Neural cell (in vitro differentiated cells): ENCODE measurements around the gene ADGRD1. TPM values are rescaled to one million over a fixed set of nuclear protein-coding genes. Genes with fewer than 3 reads are reported as not detected.

Experiments used
- H2AFZ ChIP-seq: fragments of 200-600, 300-800 bp; sonication (generic), shearing (Covaris generic); 2 replicates; pipeline ENCODE4 v1.6.0; 2014; ENCODE audit warnings: low read depth, mild to moderate bottlenecking, antibody characterized with exemption, low read length, moderate library complexity
- H3F3A ChIP-seq: fragments of 200-600 bp; shearing (Covaris generic); 2 replicates; pipeline ENCODE4 v1.6.1; 2016; ENCODE audit warnings: mild to moderate bottlenecking, moderate library complexity, mixed read lengths, antibody characterized with exemption, low read length; ENCODE audit not compliant: insufficient read depth, poor library complexity, severe bottlenecking
- H3K27ac ChIP-seq: fragments of 200-600, 300-800 bp; sonication (generic), shearing (Covaris generic); 2 replicates; pipeline ENCODE4 v1.5.1; 2014; ENCODE audit warnings: mild to moderate bottlenecking, low read length, moderate library complexity
- H3K27me3 ChIP-seq: fragments of 300-800, 200-600 bp; sonication (generic), shearing (Covaris generic); 2 replicates; pipeline ENCODE4 v1.6.0; 2014; ENCODE audit warnings: mild to moderate bottlenecking, low read depth, low read length, moderate library complexity; ENCODE audit not compliant: insufficient read depth
- H3K36me3 ChIP-seq: fragments of 300-800, 200-600 bp; sonication (generic), shearing (Covaris generic); 2 replicates; pipeline ENCODE4 v1.5.1; 2014; ENCODE audit warnings: mild to moderate bottlenecking, antibody characterized with exemption, low read length, moderate library complexity; ENCODE audit not compliant: insufficient read depth
- H3K4me2 ChIP-seq: fragments of 300-800, 200-600 bp; sonication (generic), shearing (Covaris generic); 2 replicates; pipeline ENCODE4 v1.6.0; 2014; ENCODE audit warnings: mild to moderate bottlenecking, low read length
- H3K4me3 ChIP-seq: fragments of 300-800, 200-600 bp; sonication (generic), shearing (Covaris generic); 2 replicates; pipeline ENCODE4 v1.5.1; 2014; ENCODE audit warnings: mild to moderate bottlenecking, low read length, moderate library complexity
- H3K79me2 ChIP-seq: fragments of 200-600 bp; shearing (Covaris generic); replicated peaks from 2 replicates; pipeline ENCODE4 v1.6.0; 2014; ENCODE audit warnings: mild to moderate bottlenecking, low read length, moderate library complexity; ENCODE audit not compliant: insufficient read depth
- H3K9ac ChIP-seq: fragments of 300-800, 200-600 bp; sonication (generic), shearing (Covaris generic); 2 replicates; pipeline ENCODE4 v1.6.1; 2016; ENCODE audit warnings: mild to moderate bottlenecking, low read length, mixed read lengths
- H3K9me2 ChIP-seq: fragments of 200-600 bp; shearing (Covaris generic); 2 replicates; pipeline ENCODE4 v1.6.1; 2016; ENCODE audit warnings: mild to moderate bottlenecking, low read length, mixed read lengths; ENCODE audit not compliant: insufficient read depth
- H3K9me3 ChIP-seq: fragments of 200-600, 300-800 bp; sonication (generic), shearing (Covaris generic); 2 replicates; pipeline ENCODE4 v1.6.1; 2016; ENCODE audit warnings: mild to moderate bottlenecking, mixed run types, low read length, moderate library complexity, mixed read lengths
- H4K20me1 ChIP-seq: fragments of 200-600 bp; shearing (Covaris generic); 2 replicates; pipeline ENCODE4 v1.6.1; 2016; ENCODE audit warnings: mild to moderate bottlenecking, mixed run types; ENCODE audit not compliant: insufficient read depth
- EP300 ChIP-seq: fragments of 450-650 bp; conservative IDR thresholded peaks from 2 replicates; pipeline ENCODE4 v1.6.1; 2014; ENCODE audit warnings: antibody characterized with exemption, mild to moderate bottlenecking, moderate library complexity; ENCODE audit not compliant: poor library complexity, severe bottlenecking
- EZH2 ChIP-seq: fragments of 200-600, 300-800 bp; shearing (Covaris generic), sonication (generic); IDR thresholded peaks from 2 replicates; pipeline ENCODE4 v1.6.1; 2014; ENCODE audit warnings: antibody characterized with exemption, low read length, borderline replicate concordance, mild to moderate bottlenecking; ENCODE audit not compliant: insufficient read depth, poor library complexity, severe bottlenecking
- MXI1 ChIP-seq: fragments of 450-650 bp; conservative IDR thresholded peaks from 2 replicates; pipeline ENCODE4 v1.6.1; 2014; ENCODE audit warnings: antibody characterized with exemption, mild to moderate bottlenecking; ENCODE audit not compliant: poor library complexity, severe bottlenecking
- POLR2AphosphoS5 ChIP-seq: IDR thresholded peaks from 2 replicates; pipeline ENCODE4 v1.6.1; 2012
- RAD21 ChIP-seq: fragments of 450-650 bp; conservative IDR thresholded peaks from 2 replicates; pipeline ENCODE4 v1.6.1; 2014; ENCODE audit warnings: antibody characterized with exemption, mild to moderate bottlenecking, moderate library complexity
- SMC3 ChIP-seq: fragments of 450-650 bp; conservative IDR thresholded peaks from 2 replicates; pipeline ENCODE4 v1.6.1; 2014; ENCODE audit warnings: antibody characterized with exemption, mild to moderate bottlenecking, moderate library complexity; ENCODE audit not compliant: poor library complexity
- TAF1 ChIP-seq: IDR thresholded peaks from 2 replicates; pipeline ENCODE4 v1.6.1; 2012; ENCODE audit warnings: low read depth
- polyA plus RNA-seq: library from polyadenylated mRNA; depleted of rRNA; stranded (reverse); fragments of >200 nt; gene quantifications from 2 replicates; pipeline ENCODE4 v1.2.3, GENCODE V29; 2014
- TF ChIP-seq, protein P1 (sequence below): fragments of 450-650 bp; IDR thresholded peaks from 2 replicates; pipeline ENCODE4 v1.5.1; 2014; ENCODE audit warnings: antibody characterized with exemption, mild to moderate bottlenecking, moderate library complexity; ENCODE audit not compliant: poor library complexity, severe bottlenecking
- TF ChIP-seq, protein P2 (sequence below): IDR thresholded peaks from 2 replicates; pipeline ENCODE4 v1.6.1; 2012; ENCODE audit warnings: borderline replicate concordance

ADGRD1 gene
- polyA plus RNA-seq, 1 donor from 2014 or later: 1.7 TPM

DNA sequence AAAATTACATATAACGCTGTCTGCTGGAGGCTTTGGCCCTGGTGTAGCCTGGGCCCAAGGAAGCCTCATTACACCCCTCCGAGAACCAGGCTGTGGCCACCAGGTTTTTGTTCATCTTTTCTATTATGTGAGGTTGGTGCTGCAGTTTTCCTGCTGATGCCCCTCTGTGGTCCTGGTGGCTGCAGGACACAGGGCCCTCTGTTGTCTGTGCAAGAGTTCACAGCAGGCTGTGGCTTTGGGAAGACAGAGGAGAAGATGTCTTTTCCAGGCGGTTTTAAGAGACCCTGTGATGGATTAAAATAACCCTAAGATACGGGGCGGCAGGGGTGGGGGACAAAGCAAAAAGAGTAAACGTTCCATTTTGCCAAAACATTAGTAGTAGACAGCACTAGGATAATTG is 121.5 kb downstream of the ADGRD1 start:
- TF ChIP-seq TAF1: no peak
- TF ChIP-seq, protein P1, sequence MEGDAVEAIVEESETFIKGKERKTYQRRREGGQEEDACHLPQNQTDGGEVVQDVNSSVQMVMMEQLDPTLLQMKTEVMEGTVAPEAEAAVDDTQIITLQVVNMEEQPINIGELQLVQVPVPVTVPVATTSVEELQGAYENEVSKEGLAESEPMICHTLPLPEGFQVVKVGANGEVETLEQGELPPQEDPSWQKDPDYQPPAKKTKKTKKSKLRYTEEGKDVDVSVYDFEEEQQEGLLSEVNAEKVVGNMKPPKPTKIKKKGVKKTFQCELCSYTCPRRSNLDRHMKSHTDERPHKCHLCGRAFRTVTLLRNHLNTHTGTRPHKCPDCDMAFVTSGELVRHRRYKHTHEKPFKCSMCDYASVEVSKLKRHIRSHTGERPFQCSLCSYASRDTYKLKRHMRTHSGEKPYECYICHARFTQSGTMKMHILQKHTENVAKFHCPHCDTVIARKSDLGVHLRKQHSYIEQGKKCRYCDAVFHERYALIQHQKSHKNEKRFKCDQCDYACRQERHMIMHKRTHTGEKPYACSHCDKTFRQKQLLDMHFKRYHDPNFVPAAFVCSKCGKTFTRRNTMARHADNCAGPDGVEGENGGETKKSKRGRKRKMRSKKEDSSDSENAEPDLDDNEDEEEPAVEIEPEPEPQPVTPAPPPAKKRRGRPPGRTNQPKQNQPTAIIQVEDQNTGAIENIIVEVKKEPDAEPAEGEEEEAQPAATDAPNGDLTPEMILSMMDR: no peak
- no peak for TF ChIP-seq EZH2
- no peak for TF ChIP-seq POLR2AphosphoS5
- no peak for TF ChIP-seq EP300
- no peak for TF ChIP-seq RAD21
- TF ChIP-seq SMC3: no peak
- TF ChIP-seq, protein P2, sequence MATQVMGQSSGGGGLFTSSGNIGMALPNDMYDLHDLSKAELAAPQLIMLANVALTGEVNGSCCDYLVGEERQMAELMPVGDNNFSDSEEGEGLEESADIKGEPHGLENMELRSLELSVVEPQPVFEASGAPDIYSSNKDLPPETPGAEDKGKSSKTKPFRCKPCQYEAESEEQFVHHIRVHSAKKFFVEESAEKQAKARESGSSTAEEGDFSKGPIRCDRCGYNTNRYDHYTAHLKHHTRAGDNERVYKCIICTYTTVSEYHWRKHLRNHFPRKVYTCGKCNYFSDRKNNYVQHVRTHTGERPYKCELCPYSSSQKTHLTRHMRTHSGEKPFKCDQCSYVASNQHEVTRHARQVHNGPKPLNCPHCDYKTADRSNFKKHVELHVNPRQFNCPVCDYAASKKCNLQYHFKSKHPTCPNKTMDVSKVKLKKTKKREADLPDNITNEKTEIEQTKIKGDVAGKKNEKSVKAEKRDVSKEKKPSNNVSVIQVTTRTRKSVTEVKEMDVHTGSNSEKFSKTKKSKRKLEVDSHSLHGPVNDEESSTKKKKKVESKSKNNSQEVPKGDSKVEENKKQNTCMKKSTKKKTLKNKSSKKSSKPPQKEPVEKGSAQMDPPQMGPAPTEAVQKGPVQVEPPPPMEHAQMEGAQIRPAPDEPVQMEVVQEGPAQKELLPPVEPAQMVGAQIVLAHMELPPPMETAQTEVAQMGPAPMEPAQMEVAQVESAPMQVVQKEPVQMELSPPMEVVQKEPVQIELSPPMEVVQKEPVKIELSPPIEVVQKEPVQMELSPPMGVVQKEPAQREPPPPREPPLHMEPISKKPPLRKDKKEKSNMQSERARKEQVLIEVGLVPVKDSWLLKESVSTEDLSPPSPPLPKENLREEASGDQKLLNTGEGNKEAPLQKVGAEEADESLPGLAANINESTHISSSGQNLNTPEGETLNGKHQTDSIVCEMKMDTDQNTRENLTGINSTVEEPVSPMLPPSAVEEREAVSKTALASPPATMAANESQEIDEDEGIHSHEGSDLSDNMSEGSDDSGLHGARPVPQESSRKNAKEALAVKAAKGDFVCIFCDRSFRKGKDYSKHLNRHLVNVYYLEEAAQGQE: no peak
- no peak for TF ChIP-seq MXI1
- Histone ChIP-seq H3K4me2 (no peak overlapping the region), H3K4me3 (no peak overlapping the region), H3K27me3 (no peaks in the 10 kb centered on the region), H3K36me3 (no peaks in the 10 kb centered on the region), H3F3A (no peaks in the 10 kb centered on the region), H3K9me3 (no peaks in the 10 kb centered on the region), H3K9ac (no peak overlapping the region), H3K9me2 (no peaks in the 10 kb centered on the region), H4K20me1 (no peaks in the 10 kb centered on the region), H3K79me2 (no peaks in the 10 kb centered on the region), H3K27ac (no peak overlapping the region), H2AFZ (no peak overlapping the region)

DNA sequence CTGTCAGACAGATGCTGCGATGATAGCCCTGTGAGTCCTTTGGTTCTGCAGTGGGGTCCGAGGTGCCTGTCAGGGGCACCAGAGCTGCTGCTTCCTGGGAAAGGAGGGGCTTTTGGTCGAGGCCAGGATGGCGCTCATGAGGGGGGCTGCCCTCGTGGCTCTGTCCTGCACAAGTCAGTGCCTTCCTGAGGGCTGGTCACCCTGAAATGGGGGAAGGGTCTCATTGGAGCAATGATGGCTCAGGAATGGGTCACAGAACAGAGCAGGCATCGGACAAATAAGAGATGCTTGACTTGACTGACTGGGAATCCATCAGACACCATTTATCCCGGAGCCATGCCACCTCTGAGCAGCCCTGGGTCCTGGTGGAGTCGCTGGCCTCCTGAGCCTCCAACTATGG is 121.9 kb downstream of the ADGRD1 start:
- Histone ChIP-seq H3K9me3 (no peaks in the 10 kb centered on the region), H3K27me3 (no peaks in the 10 kb centered on the region), H3K4me3 (no peak overlapping the region), H3K27ac (no peak overlapping the region), H3K9me2 (no peaks in the 10 kb centered on the region), H2AFZ (no peak overlapping the region), H3K9ac (no peak overlapping the region), H3K79me2 (no peaks in the 10 kb centered on the region), H3K36me3 (no peaks in the 10 kb centered on the region), H3F3A (no peaks in the 10 kb centered on the region), H4K20me1 (no peaks in the 10 kb centered on the region), H3K4me2 (no peak overlapping the region)
- no peak for TF ChIP-seq TAF1

DNA sequence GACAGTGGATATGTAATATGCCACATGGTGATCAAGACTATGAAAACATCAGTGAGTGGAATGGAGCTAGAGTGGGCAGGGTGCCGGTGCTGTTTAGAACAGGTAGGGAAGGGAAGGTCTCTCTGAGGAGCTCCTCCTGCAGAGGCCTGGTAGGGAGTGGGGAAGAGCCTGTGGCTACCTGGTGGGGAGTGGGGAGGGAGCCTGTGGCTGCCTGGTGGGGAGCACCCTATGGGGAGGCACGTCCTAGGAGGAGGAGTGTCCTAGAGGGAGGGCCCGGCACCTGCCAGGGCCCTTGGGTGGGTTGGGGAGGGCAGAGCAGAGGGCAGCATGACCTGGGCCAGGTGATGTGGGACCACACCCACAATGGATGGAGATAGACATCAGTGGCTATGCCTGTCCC is 122.6 kb downstream of the ADGRD1 start:
- no peak overlapping the region for H3K9ac ChIP-seq
- no peak overlapping the region for H3K4me2 ChIP-seq
- H3K9me2 ChIP-seq: no peaks in the 10 kb centered on the region
- H3K36me3 ChIP-seq: no peaks in the 10 kb centered on the region
- H3K27ac ChIP-seq: no peak overlapping the region
- TF ChIP-seq EZH2 (no peak), MXI1 (no peak), RAD21 (no peak), POLR2AphosphoS5 (no peak), EP300 (no peak), TAF1 (no peak), SMC3 (no peak)
- TF ChIP-seq, protein P1: no peak
- TF ChIP-seq, protein P2: no peak
- H3K27me3 ChIP-seq: no peaks in the 10 kb centered on the region
- no peaks in the 10 kb centered on the region for H4K20me1 ChIP-seq
- no peak overlapping the region for H2AFZ ChIP-seq
- no peaks in the 10 kb centered on the region for H3K79me2 ChIP-seq
- H3F3A ChIP-seq: no peaks in the 10 kb centered on the region
- H3K4me3 ChIP-seq: no peak overlapping the region
- no peaks in the 10 kb centered on the region for H3K9me3 ChIP-seq
